SH-SY5Y (cell line): ENCODE measurements around the gene WTIP.

Experiments used
- GATA2 ChIP-seq: IDR thresholded peaks from 2 replicates; pipeline ENCODE4 v1.6.1; 2011; ENCODE audit warnings: mild to moderate bottlenecking, low read depth, low read length
- GATA3 ChIP-seq: IDR thresholded peaks from 2 replicates; pipeline ENCODE4 v1.6.1; 2011; ENCODE audit warnings: low read depth, mild to moderate bottlenecking, low read length, moderate library complexity

- TF ChIP-seq GATA2 (no peak), GATA3 (no peak)
These were observed 26.9 kb upstream of the WTIP start for GRCh38 chr19:34454685-34455084.
